HG03565 (cell line): ENCODE measurements around the gene TEX29.

ENCODE experiments used
- ATAC-seq: cut with Tn5 transposase; IDR thresholded peaks from one replicate; pipeline ENCODE4 v1.9.1; 2021; ENCODE audit warnings: mild to moderate bottlenecking, moderate library complexity; ENCODE audit not compliant: unreplicated experiment

The TEX29 gene

GRCh38 chr13:111319998-111320911 is at the start of gene TEX29:
Gene TEX29 (plus strand): TSS chr13:111320642. CDS start chr13:111320891, 249 bp downstream.
- ATAC-seq = no peak

GRCh38 chr13:111270765-111271698 is 49.4 kb upstream of the TEX29 start:
- ATAC-seq = no peak

GRCh38 chr13:111272117-111272516 is 48.3 kb upstream of the TEX29 start:
- no peak for ATAC-seq

GRCh38 chr13:111275382-111275781 is 45.1 kb upstream of the TEX29 start:
- no peak for ATAC-seq

GRCh38 chr13:111275995-111276618 is 44.3 kb upstream of the TEX29 start:
- ATAC-seq = no peak

- ATAC-seq = no peak
Observed at GRCh38 chr13:111278258-111278657, 42.2 kb upstream of the TEX29 start.

GRCh38 chr13:111278743-111279652 is 41.4 kb upstream of the TEX29 start:
- ATAC-seq = no peak

- ATAC-seq = no peak
Observed at GRCh38 chr13:111280226-111280625, 40.2 kb upstream of the TEX29 start.

GRCh38 chr13:111280681-111281585 is 39.5 kb upstream of the TEX29 start:
- no peak for ATAC-seq

- ATAC-seq = no peak
Observed at GRCh38 chr13:111281751-111282311, 38.6 kb upstream of the TEX29 start.

GRCh38 chr13:111282425-111282824 is 38.0 kb upstream of the TEX29 start:
- ATAC-seq = no peak

GRCh38 chr13:111282997-111283396 is 37.4 kb upstream of the TEX29 start:
- ATAC-seq = no peak

GRCh38 chr13:111283457-111283856 is 37.0 kb upstream of the TEX29 start:
- ATAC-seq = no peak

GRCh38 chr13:111283991-111284390 is 36.5 kb upstream of the TEX29 start:
- no peak for ATAC-seq

GRCh38 chr13:111284565-111284964 is 35.9 kb upstream of the TEX29 start:
- ATAC-seq = no peak

- ATAC-seq = no peak
Observed at GRCh38 chr13:111286162-111286561, 34.3 kb upstream of the TEX29 start.

- no peak for ATAC-seq
Observed at GRCh38 chr13:111286749-111287148, 33.7 kb upstream of the TEX29 start.

GRCh38 chr13:111287201-111287600 is 33.2 kb upstream of the TEX29 start:
- ATAC-seq = no peak

GRCh38 chr13:111288276-111288675 is 32.2 kb upstream of the TEX29 start:
- ATAC-seq = no peak
